PC-3 (cell line): ENCODE data around the gene ASF1A.

Source experiments
- CTCF ChIP-seq: fragments of 300-600 bp; sonication (generic); conservative IDR thresholded peaks from 2 replicates; pipeline ENCODE4 v1.5.1; 2017; ENCODE audit warnings: antibody characterized with exemption, low read depth, mild to moderate bottlenecking, low read length
- EZH2phosphoT487 ChIP-seq: fragments of 300-600 bp; sonication (generic); IDR thresholded peaks from 2 replicates; pipeline ENCODE4 v1.6.1; 2018; ENCODE audit warnings: mild to moderate bottlenecking, antibody characterized with exemption, low read length, borderline replicate concordance

DNA sequence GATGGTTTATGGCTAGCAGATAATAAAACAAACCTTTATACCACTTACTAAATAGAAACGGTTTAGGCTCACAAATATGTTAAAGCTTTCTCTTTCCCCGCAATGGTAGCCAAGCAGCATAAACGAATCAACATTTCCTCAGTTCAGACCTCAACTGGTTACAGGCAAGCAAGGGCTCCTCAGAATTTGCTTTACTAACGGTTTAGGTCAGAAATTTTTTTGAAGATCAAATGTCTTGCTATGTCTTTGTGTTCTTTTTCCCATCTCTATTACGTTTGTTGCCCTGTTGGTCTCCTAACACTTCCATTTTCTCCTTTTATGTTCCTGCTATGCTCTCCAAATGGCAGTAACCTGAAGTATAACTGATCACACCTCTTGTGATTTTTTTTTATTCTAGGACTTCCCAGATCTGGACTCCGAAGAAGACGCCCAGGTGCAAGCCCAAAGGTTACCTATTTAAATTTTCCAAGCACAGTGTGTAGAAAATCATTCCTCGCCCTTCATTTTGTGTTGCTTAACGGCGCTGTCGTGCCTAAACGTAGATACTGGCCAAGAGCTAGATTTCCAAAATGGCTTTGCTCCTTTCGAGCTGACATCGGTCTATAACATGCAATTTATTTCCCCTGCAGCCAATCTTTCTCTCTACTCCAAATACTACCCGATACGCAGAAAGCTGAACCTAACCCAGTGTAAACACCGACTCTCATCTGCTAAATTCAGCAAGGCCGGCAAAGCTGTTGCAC is 717 bp upstream of the ASF1A start:
- TF ChIP-seq CTCF: no peak
- no peak for TF ChIP-seq EZH2phosphoT487
